ACC112 (cell line): ENCODE data around the gene P2RX2.

ENCODE experiments used
- H2AFZ ChIP-seq: fragments of 200-600 bp; sonication (generic); one replicate; pipeline ENCODE4 v1.6.0; 2017; ENCODE audit warnings: antibody characterized with exemption, low read length; ENCODE audit not compliant: unreplicated experiment
- H3K27ac ChIP-seq: fragments of 200-600 bp; sonication (generic); 2 replicates; pipeline ENCODE4 v1.5.1; 2014; ENCODE audit warnings: low read depth, mild to moderate bottlenecking, antibody characterized with exemption, low read length, moderate library complexity
- H3K27me3 ChIP-seq: fragments of 200-600 bp; sonication (generic); 2 replicates; pipeline ENCODE4 v1.6.1; 2014; ENCODE audit warnings: mild to moderate bottlenecking, antibody characterized with exemption, low read length, moderate library complexity, mixed read lengths; ENCODE audit not compliant: insufficient read depth
- H3K36me3 ChIP-seq: fragments of 200-600 bp; sonication (generic); 2 replicates; pipeline ENCODE4 v1.6.1; 2016; ENCODE audit warnings: mild to moderate bottlenecking, antibody characterized with exemption, low read length, moderate library complexity, mixed read lengths; ENCODE audit not compliant: insufficient read depth
- H3K4me1 ChIP-seq: fragments of 200-600 bp; sonication (generic); one replicate; pipeline ENCODE4 v1.6.1; 2016; ENCODE audit warnings: low read length, mixed read lengths; ENCODE audit not compliant: insufficient read depth, unreplicated experiment, control insufficient read depth
- H3K4me3 ChIP-seq: fragments of 200-600 bp; sonication (generic); 2 replicates; pipeline ENCODE4 v1.5.1; 2014; ENCODE audit warnings: mild to moderate bottlenecking, low read depth, low read length
- H3K79me2 ChIP-seq: fragments of 200-600 bp; sonication (generic); one replicate; pipeline ENCODE4 v1.6.0; 2016; ENCODE audit warnings: low read length; ENCODE audit not compliant: control insufficient read depth, unreplicated experiment, insufficient read depth

Gene P2RX2

GRCh38 chr12:132611620-132612019 lies 7.0 kb upstream of the P2RX2 start:
- Histone ChIP-seq H3K4me3 (no peak overlapping the region), H3K27me3 (peaks cover 36% of the 10 kb centered on the region), H2AFZ (no peak overlapping the region), H3K36me3 (no peaks in the 10 kb centered on the region), H3K79me2 (no peaks in the 10 kb centered on the region), H3K27ac (no peak overlapping the region), H3K4me1 (peaks cover 3% of the 10 kb centered on the region)

- no peaks in the 10 kb centered on the region for H3K36me3 ChIP-seq
- H3K27ac ChIP-seq, result no peak overlapping the region
- no peaks in the 10 kb centered on the region for H3K79me2 ChIP-seq
- H3K4me1 ChIP-seq, result peaks cover 3% of the 10 kb centered on the region
- no peak overlapping the region for H2AFZ ChIP-seq
- no peak overlapping the region for H3K4me3 ChIP-seq
- H3K27me3 ChIP-seq, result peaks cover 54% of the 10 kb centered on the region
These were observed 4.5 kb upstream of the P2RX2 start for GRCh38 chr12:132614029-132614428.

GRCh38 chr12:132614861-132615578 lies 3.6 kb upstream of the P2RX2 start:
- Histone ChIP-seq H3K36me3 (no peaks in the 10 kb centered on the region), H3K27ac (no peak overlapping the region), H2AFZ (no peak overlapping the region), H3K4me3 (no peak overlapping the region), H3K4me1 (peaks cover 3% of the 10 kb centered on the region), H3K27me3 (peaks cover 57% of the 10 kb centered on the region), H3K79me2 (no peaks in the 10 kb centered on the region)

GRCh38 chr12:132615579-132616038 lies 3.0 kb upstream of the P2RX2 start:
- no peak overlapping the region for H3K4me3 ChIP-seq
- no peak overlapping the region for H3K27ac ChIP-seq
- no peak overlapping the region for H2AFZ ChIP-seq
- peaks cover 2% of the 10 kb centered on the region for H3K4me1 ChIP-seq
- no peaks in the 10 kb centered on the region for H3K79me2 ChIP-seq
- no peaks in the 10 kb centered on the region for H3K36me3 ChIP-seq
- peaks cover 60% of the 10 kb centered on the region for H3K27me3 ChIP-seq

- Histone ChIP-seq H3K27me3 (peaks cover 49% of the 10 kb centered on the region), H3K4me1 (peaks cover under 1% of the 10 kb centered on the region), H3K27ac (no peak overlapping the region), H3K79me2 (no peaks in the 10 kb centered on the region), H2AFZ (no peak overlapping the region), H3K4me3 (no peak overlapping the region), H3K36me3 (no peaks in the 10 kb centered on the region)
These were observed 1.4 kb upstream of the P2RX2 start for GRCh38 chr12:132617135-132617701.

GRCh38 chr12:132617822-132618682 lies 524 bp upstream of the P2RX2 start:
- peaks cover 49% of the 10 kb centered on the region for H3K27me3 ChIP-seq
- no peak overlapping the region for H3K27ac ChIP-seq
- H3K4me1 ChIP-seq, result peaks cover 8% of the 10 kb centered on the region
- no peaks in the 10 kb centered on the region for H3K36me3 ChIP-seq
- no peak overlapping the region for H2AFZ ChIP-seq
- peak overlapping the region; percentile 7; the same call in 1 of the 2 replicates for H3K4me3 ChIP-seq
- no peaks in the 10 kb centered on the region for H3K79me2 ChIP-seq

- Histone ChIP-seq H3K79me2 (no peaks in the 10 kb centered on the region), H3K27me3 (peaks cover 49% of the 10 kb centered on the region), H3K36me3 (no peaks in the 10 kb centered on the region), H3K4me3 (no peak overlapping the region), H2AFZ (no peak overlapping the region), H3K4me1 (peaks cover 8% of the 10 kb centered on the region), H3K27ac (no peak overlapping the region)
These were observed 452 bp downstream of the P2RX2 start for GRCh38 chr12:132619071-132619385.

- Histone ChIP-seq H2AFZ (no peak overlapping the region), H3K27me3 (peaks cover 49% of the 10 kb centered on the region), H3K79me2 (no peaks in the 10 kb centered on the region), H3K36me3 (no peaks in the 10 kb centered on the region), H3K27ac (no peak overlapping the region), H3K4me1 (peaks cover 8% of the 10 kb centered on the region), H3K4me3 (no peak overlapping the region)
These were observed 973 bp downstream of the P2RX2 start for GRCh38 chr12:132619386-132620112.

- Histone ChIP-seq H3K27me3 (peaks cover 46% of the 10 kb centered on the region), H3K27ac (no peak overlapping the region), H2AFZ (no peak overlapping the region), H3K36me3 (no peaks in the 10 kb centered on the region), H3K4me3 (no peak overlapping the region), H3K79me2 (no peaks in the 10 kb centered on the region), H3K4me1 (peaks cover 8% of the 10 kb centered on the region)
These were observed 1.7 kb downstream of the P2RX2 start for GRCh38 chr12:132620113-132620898.
